GM10248 (cell line): Measurements from ENCODE around the gene TMEM178A.

Source experiments
- CTCF ChIA-PET: fragments of 300-600 bp; sonication (Branson Sonifier 250); formaldehyde crosslinking; extraction: SDS; loops from one replicate; lab custom pipeline; 2021; ENCODE audit warnings: antibody characterized with exemption; lab: Yijun Ruan, JAX
- POLR2A ChIA-PET: fragments of 350-650 bp; sonication (Branson Sonifier 250); formaldehyde crosslinking; extraction: SDS; loops from one replicate; lab custom pipeline; 2020; ENCODE audit warnings: antibody characterized with exemption; lab: Yijun Ruan, JAX
- DNase-seq: peaks from one replicate; pipeline ENCODE4 v3.0.0; 2012; ENCODE audit errors: extremely low spot score
- CTCF ChIP-seq: IDR thresholded peaks from 2 replicates; pipeline ENCODE4 v1.5.1; 2012; ENCODE audit warnings: mild to moderate bottlenecking, low read depth; ENCODE audit errors: extremely low read depth, missing control alignments, control extremely low read depth

Gene TMEM178A

GRCh38 chr2:39718483-39718882, 52.8 kb downstream of the TMEM178A start:
- no peak for DNase-seq
- POLR2A ChIA-PET = no interaction called here
- CTCF ChIA-PET = interaction anchor here (1.4 to 9.8 kb wide), 2 partner anchors 11 to 13 kb away, joined by 3 to 75 read pairs; no protein-coding TSS in a partner anchor
- no peak for TF ChIP-seq CTCF

- TF ChIP-seq CTCF = no peak
- ChIA-PET CTCF (interaction anchor here (1.2 to 9.8 kb wide), 3 partner anchors 10 to 21 kb away, joined by 3 to 75 read pairs (median 3); no protein-coding TSS in a partner anchor), POLR2A (no interaction called here)
- no peak for DNase-seq
Observed at GRCh38 chr2:39719317-39719716, 53.6 kb downstream of the TMEM178A start.

- ChIA-PET POLR2A (no interaction called here), CTCF (interaction anchor here (9.8 kb wide), 1 partner anchor 9 kb away, joined by 75 read pairs; no protein-coding TSS in a partner anchor)
- no peak for TF ChIP-seq CTCF
- no peak for DNase-seq
Observed at GRCh38 chr2:39720970-39721369, 55.3 kb downstream of the TMEM178A start.

GRCh38 chr2:39723497-39723896, 57.8 kb downstream of the TMEM178A start:
- DNase-seq = no peak
- ChIA-PET POLR2A (no interaction called here), CTCF (no interaction called here)
- TF ChIP-seq CTCF = no peak

GRCh38 chr2:39723946-39724827, 58.5 kb downstream of the TMEM178A start:
- POLR2A ChIA-PET = no interaction called here
- CTCF ChIA-PET = no interaction called here
- DNase-seq = no peak
- no peak for TF ChIP-seq CTCF

- no peak for TF ChIP-seq CTCF
- DNase-seq = no peak
- ChIA-PET POLR2A (no interaction called here), CTCF (interaction anchor here (11.7 kb wide), 1 partner anchor 22 kb away, joined by 193 read pairs; no protein-coding TSS in a partner anchor)
Observed at GRCh38 chr2:39724828-39725144, 59.1 kb downstream of the TMEM178A start.
